Lung (tissue), 12 donors: Measurements from ENCODE around the gene CNTN3. TPM values are rescaled to one million over a fixed set of nuclear protein-coding genes. Genes with fewer than 3 reads are reported as not detected.

Experiments used
- ATAC-seq: fragments of 200-7000 bp; cut with Tn5 transposase; one replicate; pipeline ENCODE4 v1.9.1; 2020; ENCODE audit warnings: moderate number of reproducible peaks; ENCODE audit not compliant: insufficient read depth, low FRiP score
- DNase-seq, 3 donors: peaks; one replicate each; pipeline ENCODE4 v3.0.0-alpha.2; 2013 to 2017
- H3K27ac ChIP-seq, 2 donors: one replicate each; pipeline ENCODE4 v1.5.1; 2013; ENCODE audit warnings: mild to moderate bottlenecking in 2 of 2, moderate library complexity in 2 of 2, control low read depth in 1 of 2, inconsistent platforms in 1 of 2, low read depth in 1 of 2, low read length in 1 of 2
- H3K27me3 ChIP-seq, 3 donors: one replicate each; pipeline ENCODE4 v1.5.1; 2013; ENCODE audit warnings: low read length in 2 of 3; ENCODE audit not compliant: control insufficient read depth in 3 of 3, insufficient read depth in 3 of 3
- H3K36me3 ChIP-seq, 4 donors: one replicate each; pipeline ENCODE4 v1.5.1; 2013; ENCODE audit warnings: low read length in 4 of 4, mild to moderate bottlenecking in 1 of 4, moderate library complexity in 1 of 4; ENCODE audit not compliant: control insufficient read depth in 4 of 4, insufficient read depth in 4 of 4
- H3K4me1 ChIP-seq, 5 donors: one replicate each; pipeline ENCODE4 v1.5.1; 2013; ENCODE audit warnings: low read length in 5 of 5, mild to moderate bottlenecking in 2 of 5, moderate library complexity in 1 of 5; ENCODE audit not compliant: control insufficient read depth in 5 of 5, insufficient read depth in 5 of 5
- H3K4me3 ChIP-seq: one replicate; pipeline ENCODE4 v1.5.1; 2013; ENCODE audit warnings: mild to moderate bottlenecking, control low read depth, moderate library complexity
- H3K9ac ChIP-seq, 2 donors: one replicate each; pipeline ENCODE4 v1.5.1; 2013; ENCODE audit warnings: low read length in 2 of 2, control low read depth in 1 of 2; ENCODE audit not compliant: insufficient read depth in 1 of 2
- H3K9me3 ChIP-seq, 4 donors: one replicate each; pipeline ENCODE4 v1.5.1; 2013; ENCODE audit warnings: low read length in 3 of 4, mild to moderate bottlenecking in 1 of 4, moderate library complexity in 1 of 4; ENCODE audit not compliant: control insufficient read depth in 4 of 4, insufficient read depth in 3 of 4
- WGBS, 2 donors: extraction: QIAGEN DNeasy Blood & Tissue Kit; methylation state at CpG; one replicate each; pipeline ENCODE4 v1.1.7; 2013; 5-methylcytosine and 5-hydroxymethylcytosine counted together
- polyA plus RNA-seq, 2 donors: library from polyadenylated mRNA; stranded (reverse); fragments of 200-250 nt; gene quantifications; one replicate each; pipeline ENCODE4 v1.2.1, GENCODE V29; 2013
- total RNA-seq, 2 donors: library from RNA; depleted of rRNA in 1 of 2; stranded (reverse); fragments of >200 nt in 1 of 2; gene quantifications; one replicate each; pipeline ENCODE4 v1.2.1, GENCODE V29; 2014 to 2021
- TF ChIP-seq, protein P1 (sequence below): IDR thresholded peaks from 2 replicates; pipeline ENCODE4 v1.5.1; 2012; ENCODE audit warnings: mild to moderate bottlenecking; ENCODE audit errors: control extremely low read depth, extremely low read depth
- donor health status: control.
- donor health status: control.
- donor health status: Bipolar disorder and iron deficiency.
- donor health status: healthy.
- donor health status: DM: yes; HTN: yes; CAD: no.

Gene CNTN3
- total and polyA plus RNA-seq, 4 donors: 0.74 to 51.0 (median 1.2) TPM

DNA sequence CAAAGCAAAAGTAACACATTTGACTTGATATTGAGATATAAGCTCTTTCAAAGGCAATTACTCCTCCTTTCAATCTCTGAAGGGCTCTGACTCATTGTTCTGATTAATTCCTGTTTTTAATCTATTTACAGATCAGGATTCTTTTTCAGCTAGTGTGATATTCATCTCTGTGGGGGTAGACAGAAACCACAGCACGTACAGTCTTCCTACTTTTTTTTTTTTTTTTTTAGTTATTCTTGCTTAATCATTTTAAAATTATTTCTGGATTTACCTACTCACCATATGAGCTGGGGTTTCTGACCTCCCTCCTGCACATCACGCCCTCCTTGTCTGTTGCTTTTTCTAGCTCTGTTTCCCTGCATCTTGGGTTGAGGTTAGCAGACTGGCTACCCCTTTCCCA is 1.4 kb downstream of the CNTN3 start:
- no peak overlapping the region for H3K27ac ChIP-seq
- TF ChIP-seq, protein P1, sequence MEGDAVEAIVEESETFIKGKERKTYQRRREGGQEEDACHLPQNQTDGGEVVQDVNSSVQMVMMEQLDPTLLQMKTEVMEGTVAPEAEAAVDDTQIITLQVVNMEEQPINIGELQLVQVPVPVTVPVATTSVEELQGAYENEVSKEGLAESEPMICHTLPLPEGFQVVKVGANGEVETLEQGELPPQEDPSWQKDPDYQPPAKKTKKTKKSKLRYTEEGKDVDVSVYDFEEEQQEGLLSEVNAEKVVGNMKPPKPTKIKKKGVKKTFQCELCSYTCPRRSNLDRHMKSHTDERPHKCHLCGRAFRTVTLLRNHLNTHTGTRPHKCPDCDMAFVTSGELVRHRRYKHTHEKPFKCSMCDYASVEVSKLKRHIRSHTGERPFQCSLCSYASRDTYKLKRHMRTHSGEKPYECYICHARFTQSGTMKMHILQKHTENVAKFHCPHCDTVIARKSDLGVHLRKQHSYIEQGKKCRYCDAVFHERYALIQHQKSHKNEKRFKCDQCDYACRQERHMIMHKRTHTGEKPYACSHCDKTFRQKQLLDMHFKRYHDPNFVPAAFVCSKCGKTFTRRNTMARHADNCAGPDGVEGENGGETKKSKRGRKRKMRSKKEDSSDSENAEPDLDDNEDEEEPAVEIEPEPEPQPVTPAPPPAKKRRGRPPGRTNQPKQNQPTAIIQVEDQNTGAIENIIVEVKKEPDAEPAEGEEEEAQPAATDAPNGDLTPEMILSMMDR: no peak
- H3K27me3 ChIP-seq: peaks cover 0 to 8% (median 0%) of the 10 kb centered on the region in 3 donors
- peaks cover 0 to 66% (median 6%) of the 10 kb centered on the region in 5 donors for H3K4me1 ChIP-seq
- no peak overlapping the region for H3K4me3 ChIP-seq
- DNase-seq: peak in 1 of 3 donors; percentile 15
- no peaks in the 10 kb centered on the region for H3K9me3 ChIP-seq
- no peak for ATAC-seq
- whole genome bisulfite sequencing, 2 donors: 15 to 16% methylated on average over 2 of the region's 2 CpGs
- no peaks in the 10 kb centered on the region for H3K36me3 ChIP-seq
- peak overlapping the region in 1 of 2 donors; percentile 69 for H3K9ac ChIP-seq

DNA sequence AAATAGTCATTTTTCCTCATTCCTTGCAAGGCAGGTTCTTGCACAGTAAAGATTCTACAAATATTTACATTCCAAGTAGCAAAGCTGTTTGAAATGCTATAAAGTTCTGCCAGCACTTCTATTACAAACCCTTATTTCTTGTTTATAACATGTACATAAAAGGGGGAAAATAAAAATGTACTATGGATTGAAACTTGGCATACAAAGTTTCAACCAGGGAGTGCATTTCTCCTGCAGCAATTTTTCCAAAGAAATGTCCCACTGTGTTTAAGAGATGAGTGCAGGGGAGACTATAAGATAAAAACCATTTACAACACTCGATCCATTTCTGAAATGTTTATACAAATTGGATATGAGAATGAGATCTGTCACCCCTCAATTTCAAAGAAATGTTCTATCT is 3.3 kb downstream of the CNTN3 start:
- Histone ChIP-seq H3K36me3 (no peaks in the 10 kb centered on the region), H3K4me1 (peaks cover 0 to 49% (median 6%) of the 10 kb centered on the region in 5 donors), H3K9me3 (no peaks in the 10 kb centered on the region), H3K27me3 (peaks cover 0 to 8% (median 0%) of the 10 kb centered on the region in 3 donors), H3K9ac (peak overlapping the region in 1 of 2 donors; percentile 40), H3K27ac (no peak overlapping the region), H3K4me3 (no peak overlapping the region)
- 28 to 58% methylated on average over 1 of the region's 1 CpG for WGBS, 2 donors
- no peak for ATAC-seq
- DNase-seq: peak in 2 of 3 donors; percentile 73 to 75
- TF ChIP-seq, protein P1: no peak

DNA sequence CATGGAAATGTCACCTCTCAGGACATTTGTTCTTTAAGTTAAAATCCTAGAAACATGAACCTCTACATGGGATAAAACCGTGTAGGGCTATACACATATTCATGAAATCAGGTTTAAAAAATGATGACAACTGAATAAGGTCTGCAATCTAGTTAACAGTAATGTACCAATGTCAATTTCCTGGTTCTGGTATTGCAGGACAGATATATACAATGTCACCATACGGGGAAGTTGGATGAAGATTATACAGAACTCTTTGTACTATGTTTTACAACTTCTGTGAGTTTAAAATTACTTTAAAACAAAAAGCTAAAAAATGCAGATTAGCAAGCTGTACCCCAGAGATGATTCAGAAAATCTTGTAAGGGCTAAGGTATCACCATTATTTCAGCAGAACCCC is 6.7 kb downstream of the CNTN3 start:
- Histone ChIP-seq H3K9ac (no peak overlapping the region), H3K27ac (no peak overlapping the region), H3K27me3 (no peaks in the 10 kb centered on the region), H3K36me3 (no peaks in the 10 kb centered on the region), H3K4me1 (peaks cover 0 to 30% (median 6%) of the 10 kb centered on the region in 5 donors), H3K9me3 (no peaks in the 10 kb centered on the region), H3K4me3 (no peak overlapping the region)
- 44 to 75% methylated on average over 2 of the region's 2 CpGs for WGBS, 2 donors
- no peak for ATAC-seq
- TF ChIP-seq, protein P1: no peak
- DNase-seq: no peak

DNA sequence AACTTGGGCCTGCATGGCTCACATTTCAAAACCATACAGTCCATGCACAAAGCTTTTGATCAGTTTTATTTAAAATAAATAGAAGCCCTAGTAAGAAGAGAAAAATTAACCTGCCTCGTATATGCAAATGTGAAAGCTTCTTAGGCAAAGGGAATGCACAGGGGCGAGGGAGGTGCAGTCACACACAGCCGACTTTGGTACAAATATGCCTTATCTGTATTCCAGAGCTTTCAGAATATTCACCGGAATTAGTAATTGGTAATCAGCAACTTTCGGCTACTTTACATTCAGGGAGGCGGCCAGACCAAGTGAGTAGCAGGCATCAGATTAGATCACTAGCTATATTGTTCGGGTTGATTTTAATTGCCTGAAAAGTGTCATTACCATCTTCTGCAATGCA is 7.5 kb downstream of the CNTN3 start:
- DNase-seq (no peak), ATAC-seq (no peak)
- H3K9ac ChIP-seq: no peak overlapping the region
- no peak overlapping the region for H3K4me3 ChIP-seq
- no peaks in the 10 kb centered on the region for H3K9me3 ChIP-seq
- no peak overlapping the region for H3K27ac ChIP-seq
- TF ChIP-seq, protein P1: no peak
- 91 to 92% methylated on average over 7 of the region's 7 CpGs for WGBS, 2 donors
- H3K4me1 ChIP-seq: peaks cover 0 to 22% (median 6%) of the 10 kb centered on the region in 5 donors
- H3K27me3 ChIP-seq: no peaks in the 10 kb centered on the region
- no peaks in the 10 kb centered on the region for H3K36me3 ChIP-seq
